Neural progenitor cell (in vitro differentiated cells): Measurements from ENCODE around the gene ZDHHC17. TPM values are rescaled to one million over a fixed set of nuclear protein-coding genes. Genes with fewer than 3 reads are reported as not detected.

ENCODE experiments used
- DNase-seq: peaks from one replicate; pipeline ENCODE4 v3.0.0-alpha.2; 2016; ENCODE audit warnings: low spot score
- H2AFZ ChIP-seq: fragments of 200-600 bp; sonication (generic); replicated peaks from 2 replicates; pipeline ENCODE4 v1.6.1; 2016; ENCODE audit warnings: antibody characterized with exemption
- H3F3A ChIP-seq: fragments of 200-600 bp; sonication (generic); 2 replicates; pipeline ENCODE4 v1.6.1; 2016; ENCODE audit warnings: antibody characterized with exemption, low read depth
- H3K27ac ChIP-seq: fragments of 200-600 bp; sonication (generic); 2 replicates; pipeline ENCODE4 v1.5.1; 2016; ENCODE audit warnings: mild to moderate bottlenecking
- H3K27me3 ChIP-seq: fragments of 200-600 bp; sonication (generic); 2 replicates; pipeline ENCODE4 v1.6.1; 2016; ENCODE audit warnings: mild to moderate bottlenecking, moderate library complexity
- H3K36me3 ChIP-seq: fragments of 200-600 bp; sonication (generic); 2 replicates; pipeline ENCODE4 v1.5.1; 2016
- H3K4me1 ChIP-seq: fragments of 200-600 bp; sonication (generic); 2 replicates; pipeline ENCODE4 v1.6.1; 2016; ENCODE audit warnings: mixed run types
- H3K4me2 ChIP-seq: fragments of 200-600 bp; sonication (generic); 2 replicates; pipeline ENCODE4 v1.6.1; 2016
- H3K4me3 ChIP-seq: fragments of 200-600 bp; sonication (generic); 2 replicates; pipeline ENCODE4 v1.5.1; 2016
- H3K79me2 ChIP-seq: fragments of 200-600 bp; sonication (generic); 2 replicates; pipeline ENCODE4 v1.6.1; 2016; ENCODE audit warnings: low read depth
- H3K9ac ChIP-seq: fragments of 200-600 bp; sonication (generic); 2 replicates; pipeline ENCODE4 v1.6.1; 2016
- H3K9me3 ChIP-seq: fragments of 200-600 bp; sonication (generic); 2 replicates; pipeline ENCODE4 v1.5.1; 2016; ENCODE audit warnings: low read depth
- H4K20me1 ChIP-seq: fragments of 200-600 bp; sonication (generic); 2 replicates; pipeline ENCODE4 v1.6.1; 2016; ENCODE audit warnings: low read depth
- H3K27ac Mint-ChIP-seq: 3 replicates; pipeline ENCODE4 v1.8.0; 2021; ENCODE audit warnings: mixed read lengths
- H3K27me3 Mint-ChIP-seq: 2 replicates; pipeline ENCODE4 v1.8.0; 2022; ENCODE audit warnings: low read depth, mild to moderate bottlenecking, inconsistent platforms, moderate library complexity, mixed read lengths; ENCODE audit not compliant: insufficient read depth
- H3K36me3 Mint-ChIP-seq: 3 replicates; pipeline ENCODE4 v1.8.0; 2021; ENCODE audit warnings: mixed read lengths
- H3K4me1 Mint-ChIP-seq: 3 replicates; pipeline ENCODE4 v1.8.0; 2021; ENCODE audit warnings: mixed read lengths
- H3K4me3 Mint-ChIP-seq: 3 replicates; pipeline ENCODE4 v1.8.0; 2021; ENCODE audit warnings: mild to moderate bottlenecking, moderate library complexity, mixed read lengths
- H3K9me3 Mint-ChIP-seq: 3 replicates; pipeline ENCODE4 v1.8.0; 2020; ENCODE audit warnings: mixed read lengths
- CTCF ChIP-seq: fragments of 200-600 bp; sonication (generic); IDR thresholded peaks from 2 replicates; pipeline ENCODE4 v1.5.1; 2017; ENCODE audit warnings: antibody characterized with exemption, mild to moderate bottlenecking
- EZH2 ChIP-seq: fragments of 200-600 bp; sonication (generic); IDR thresholded peaks from 2 replicates; pipeline ENCODE4 v1.6.1; 2017; ENCODE audit warnings: antibody characterized with exemption, mild to moderate bottlenecking, moderate library complexity
- EZH2phosphoT487 ChIP-seq: fragments of 200-600 bp; sonication (generic); IDR thresholded peaks from 2 replicates; pipeline ENCODE4 v1.6.1; 2017; ENCODE audit warnings: antibody characterized with exemption
- total RNA-seq: library from RNA; depleted of rRNA; stranded (reverse); fragments of >200 nt; gene quantifications from 2 replicates; pipeline ENCODE4 v1.2.3, GENCODE V29; 2015; ENCODE audit warnings: low replicate concordance

The ZDHHC17 gene
- total RNA-seq, 1 donor from 2014 or later: 99.1 TPM

DNA sequence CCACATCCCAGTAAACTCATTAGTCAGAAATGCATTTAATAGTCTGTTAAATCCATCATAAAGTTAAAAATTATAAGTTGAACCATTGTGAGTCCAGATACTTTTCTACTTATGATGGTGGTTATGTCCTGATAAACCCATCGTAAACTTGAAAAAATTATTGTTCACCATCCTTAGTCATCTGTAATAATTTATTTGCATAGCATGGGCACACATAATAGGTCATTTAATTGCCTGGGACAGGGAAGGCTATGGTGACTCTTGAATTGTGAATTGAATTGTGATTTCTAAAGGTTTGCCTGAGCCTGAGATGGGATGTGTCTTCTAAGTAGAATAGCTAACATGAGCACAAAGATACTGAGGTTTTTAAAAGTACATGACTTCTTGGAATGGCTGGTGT is 21.5 kb downstream of the ZDHHC17 start:
- DNase-seq: no peak
- no peak overlapping the region for H3K9ac ChIP-seq
- Mint-ChIP-seq H3K4me3 (no peak overlapping the region), H3K4me1 (no peaks in the 10 kb centered on the region), H3K36me3 (peaks cover 53% of the 10 kb centered on the region), H3K27ac (no peak overlapping the region), H3K9me3 (peaks cover 48% of the 10 kb centered on the region), H3K27me3 (no peaks in the 10 kb centered on the region)
- H3K4me1 ChIP-seq: peaks cover 12% of the 10 kb centered on the region
- peaks cover 4% of the 10 kb centered on the region for H3F3A ChIP-seq
- H3K4me3 ChIP-seq: no peak overlapping the region
- H3K36me3 ChIP-seq: peaks cover 4% of the 10 kb centered on the region
- no peak for TF ChIP-seq CTCF
- no peak for TF ChIP-seq EZH2
- no peak for TF ChIP-seq EZH2phosphoT487
- peaks cover 99% of the 10 kb centered on the region for H3K79me2 ChIP-seq
- H3K9me3 ChIP-seq: no peaks in the 10 kb centered on the region
- no peak overlapping the region for H3K4me2 ChIP-seq
- H2AFZ ChIP-seq: no peak overlapping the region
- no peak overlapping the region for H3K27ac ChIP-seq
- peaks cover 10% of the 10 kb centered on the region for H4K20me1 ChIP-seq
- H3K27me3 ChIP-seq: no peaks in the 10 kb centered on the region

DNA sequence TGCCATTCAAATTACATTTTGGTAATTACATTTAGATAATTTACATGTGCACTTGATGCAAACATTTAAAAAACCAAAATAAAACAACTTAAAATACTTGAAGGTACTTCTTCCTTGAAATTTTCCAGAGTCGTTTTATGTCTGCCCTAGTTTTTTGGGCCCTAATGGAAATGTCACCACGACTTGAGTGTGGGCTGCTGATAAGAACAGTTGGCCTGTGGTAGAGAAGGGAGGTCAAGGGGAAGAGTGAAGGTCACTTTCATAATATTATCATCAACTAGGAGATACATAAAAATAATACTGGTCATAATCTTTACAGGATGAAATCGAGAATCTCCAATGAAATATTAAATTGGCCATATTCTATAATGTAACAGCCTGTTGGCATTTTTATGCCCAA is 23.1 kb downstream of the ZDHHC17 start:
- H3F3A ChIP-seq: peaks cover 4% of the 10 kb centered on the region
- H3K9me3 Mint-ChIP-seq: peaks cover 42% of the 10 kb centered on the region
- H3K9me3 ChIP-seq: no peaks in the 10 kb centered on the region
- H3K36me3 ChIP-seq: peaks cover 4% of the 10 kb centered on the region
- no peak overlapping the region for H3K27ac Mint-ChIP-seq
- no peak overlapping the region for H3K4me2 ChIP-seq
- H3K27ac ChIP-seq: no peak overlapping the region
- H3K79me2 ChIP-seq: peaks cover 99% of the 10 kb centered on the region
- H3K27me3 Mint-ChIP-seq: no peaks in the 10 kb centered on the region
- H3K4me1 ChIP-seq: peaks cover 7% of the 10 kb centered on the region
- H3K27me3 ChIP-seq: no peaks in the 10 kb centered on the region
- H2AFZ ChIP-seq: no peak overlapping the region
- peaks cover 42% of the 10 kb centered on the region for H3K36me3 Mint-ChIP-seq
- no peak overlapping the region for H3K4me3 Mint-ChIP-seq
- DNase-seq: no peak
- H3K4me3 ChIP-seq: no peak overlapping the region
- H3K9ac ChIP-seq: no peak overlapping the region
- H4K20me1 ChIP-seq: peaks cover 16% of the 10 kb centered on the region
- peaks cover 2% of the 10 kb centered on the region for H3K4me1 Mint-ChIP-seq
- no peak for TF ChIP-seq EZH2
- no peak for TF ChIP-seq CTCF
- TF ChIP-seq EZH2phosphoT487: no peak

- no peak overlapping the region for H3K4me3 Mint-ChIP-seq
- H3K27me3 Mint-ChIP-seq: no peaks in the 10 kb centered on the region
- H3K79me2 ChIP-seq: peaks cover 99% of the 10 kb centered on the region
- H3K9me3 Mint-ChIP-seq: peaks cover 35% of the 10 kb centered on the region
- no peak overlapping the region for H2AFZ ChIP-seq
- H4K20me1 ChIP-seq: peaks cover 21% of the 10 kb centered on the region
- peaks cover 35% of the 10 kb centered on the region for H3K36me3 Mint-ChIP-seq
- H3F3A ChIP-seq: peaks cover 4% of the 10 kb centered on the region
- no peaks in the 10 kb centered on the region for H3K27me3 ChIP-seq
- no peak overlapping the region for H3K4me2 ChIP-seq
- H3K4me1 ChIP-seq: peaks cover 6% of the 10 kb centered on the region
- H3K9me3 ChIP-seq: no peaks in the 10 kb centered on the region
- no peak overlapping the region for H3K27ac Mint-ChIP-seq
- no peak for TF ChIP-seq EZH2phosphoT487
- TF ChIP-seq CTCF: no peak
- peaks cover 3% of the 10 kb centered on the region for H3K4me1 Mint-ChIP-seq
- no peak overlapping the region for H3K9ac ChIP-seq
- H3K27ac ChIP-seq: no peak overlapping the region
- no peak for DNase-seq
- no peak overlapping the region for H3K4me3 ChIP-seq
- peaks cover 4% of the 10 kb centered on the region for H3K36me3 ChIP-seq
These were observed 23.8 kb downstream of the ZDHHC17 start for GRCh38 chr12:76787689-76788088.
